ENCODE results near the gene FERMT3. TPM values are rescaled to one million over a fixed set of nuclear protein-coding genes. Genes with fewer than 3 reads are reported as not detected.

The FERMT3 gene
- total RNA-seq, 1 donor from 2014 or later = 230 TPM

DNA sequence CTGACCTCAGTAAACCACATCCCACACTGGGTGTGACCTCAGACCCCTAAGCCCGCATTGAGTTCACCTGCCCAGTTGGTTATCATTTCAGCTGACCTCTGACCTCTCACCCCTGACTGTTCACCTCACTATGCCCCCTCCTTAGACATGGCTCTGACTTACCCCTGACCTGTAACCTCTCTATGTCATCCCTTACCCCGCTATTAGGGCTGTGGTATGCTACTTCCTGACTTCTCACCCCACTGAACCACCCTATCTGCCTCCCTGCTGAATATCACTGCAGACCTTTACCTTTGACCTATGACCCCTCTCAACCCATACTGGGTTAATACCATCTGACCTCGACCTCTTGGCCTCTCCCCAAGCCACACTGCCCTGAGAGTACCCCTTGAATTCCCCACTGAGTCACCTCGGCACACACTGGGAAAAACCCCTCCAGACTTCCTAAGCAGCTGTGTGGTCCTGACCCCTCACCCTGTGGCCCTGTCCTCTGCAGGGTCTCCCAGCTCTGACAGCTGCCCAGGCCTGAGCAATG lies 53.1 kb downstream of the FERMT3 start:
- intact Hi-C loops (cut with micrococcal nuclease) = no loop called here

DNA sequence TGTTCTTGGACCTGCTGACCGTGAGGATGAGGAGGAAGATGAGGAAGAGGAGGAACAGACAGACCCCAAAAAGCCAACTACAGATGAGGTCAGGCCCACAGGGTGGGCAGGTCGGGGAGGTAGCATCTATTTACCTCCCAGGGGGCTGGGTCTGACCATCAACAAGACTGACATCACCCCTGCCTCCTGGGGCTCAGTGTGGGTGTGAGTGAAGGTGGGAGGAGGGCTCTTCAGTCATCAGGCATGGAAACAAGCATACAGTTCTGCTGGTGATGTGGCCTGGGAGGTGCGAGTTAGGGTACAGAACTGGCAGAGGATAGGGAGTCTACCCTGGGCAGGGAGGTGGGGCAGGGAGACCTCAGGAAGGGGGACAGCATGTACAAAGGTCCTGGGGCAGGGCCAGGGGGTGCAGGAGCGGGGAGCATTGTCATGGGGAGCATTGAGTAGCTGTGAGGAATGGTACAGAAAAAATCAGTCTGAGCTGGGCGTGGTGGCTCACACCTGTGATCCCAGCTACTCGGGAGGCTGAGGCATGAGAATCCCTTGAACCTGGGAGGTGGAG lies 53.7 kb downstream of the FERMT3 start:
- intact Hi-C loops (cut with micrococcal nuclease) = no loop called here

DNA sequence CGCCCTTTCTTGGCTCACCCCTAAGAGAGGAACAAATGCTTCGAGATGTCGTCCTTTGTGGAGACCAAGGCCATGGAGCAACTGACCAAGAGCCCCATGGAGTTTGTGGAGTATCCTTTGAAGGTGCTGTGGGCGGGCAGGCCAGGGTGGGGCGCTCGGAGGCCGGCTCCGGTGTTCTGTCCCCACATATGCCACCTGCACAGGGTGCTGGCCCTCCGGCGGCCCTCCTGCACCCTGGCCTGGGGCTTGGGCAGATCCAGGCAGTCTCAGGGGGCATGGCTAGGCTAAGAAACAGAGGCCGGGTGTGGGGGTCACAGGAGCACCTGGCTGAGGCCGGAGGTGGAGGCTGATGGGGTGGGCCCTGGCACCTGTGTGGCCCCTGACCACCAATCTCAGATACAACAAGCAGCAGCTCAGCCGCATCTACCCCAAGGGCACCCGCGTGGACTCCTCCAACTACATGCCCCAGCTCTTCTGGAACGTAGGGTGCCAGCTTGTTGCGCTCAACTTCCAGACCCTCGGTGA lies 55.1 kb downstream of the FERMT3 start:
- intact Hi-C loops (cut with micrococcal nuclease) = no loop called here

DNA sequence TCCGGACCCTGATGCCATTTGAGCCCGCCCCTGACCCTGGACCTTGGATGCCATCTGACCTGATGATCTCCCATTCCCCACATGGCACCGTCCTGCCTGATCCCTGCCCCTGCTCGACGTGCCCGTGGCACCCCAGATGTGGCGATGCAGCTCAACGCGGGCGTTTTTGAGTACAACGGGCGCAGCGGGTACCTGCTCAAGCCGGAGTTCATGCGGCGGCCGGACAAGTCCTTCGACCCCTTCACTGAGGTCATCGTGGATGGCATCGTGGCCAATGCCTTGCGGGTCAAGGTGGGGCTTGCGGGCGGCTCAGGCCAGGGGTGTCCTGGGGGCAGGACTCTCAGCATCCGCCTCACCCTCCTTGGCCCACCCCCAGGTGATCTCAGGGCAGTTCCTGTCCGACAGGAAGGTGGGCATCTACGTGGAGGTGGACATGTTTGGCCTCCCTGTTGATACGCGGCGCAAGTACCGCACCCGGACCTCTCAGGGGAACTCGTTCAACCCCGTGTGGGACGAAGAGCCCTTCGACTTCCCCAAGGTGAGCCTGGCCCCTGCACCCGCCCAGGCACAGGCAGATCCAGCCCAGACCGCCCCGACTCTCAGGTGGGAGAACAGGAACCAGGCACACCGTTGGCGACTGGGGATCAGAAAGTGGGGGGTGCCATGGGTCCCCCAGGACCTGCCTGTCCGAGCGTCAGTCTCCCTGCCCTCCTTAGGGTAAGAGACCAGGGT lies 55.9 kb downstream of the FERMT3 start:
- intact Hi-C loops (cut with micrococcal nuclease) = no loop called here

DNA sequence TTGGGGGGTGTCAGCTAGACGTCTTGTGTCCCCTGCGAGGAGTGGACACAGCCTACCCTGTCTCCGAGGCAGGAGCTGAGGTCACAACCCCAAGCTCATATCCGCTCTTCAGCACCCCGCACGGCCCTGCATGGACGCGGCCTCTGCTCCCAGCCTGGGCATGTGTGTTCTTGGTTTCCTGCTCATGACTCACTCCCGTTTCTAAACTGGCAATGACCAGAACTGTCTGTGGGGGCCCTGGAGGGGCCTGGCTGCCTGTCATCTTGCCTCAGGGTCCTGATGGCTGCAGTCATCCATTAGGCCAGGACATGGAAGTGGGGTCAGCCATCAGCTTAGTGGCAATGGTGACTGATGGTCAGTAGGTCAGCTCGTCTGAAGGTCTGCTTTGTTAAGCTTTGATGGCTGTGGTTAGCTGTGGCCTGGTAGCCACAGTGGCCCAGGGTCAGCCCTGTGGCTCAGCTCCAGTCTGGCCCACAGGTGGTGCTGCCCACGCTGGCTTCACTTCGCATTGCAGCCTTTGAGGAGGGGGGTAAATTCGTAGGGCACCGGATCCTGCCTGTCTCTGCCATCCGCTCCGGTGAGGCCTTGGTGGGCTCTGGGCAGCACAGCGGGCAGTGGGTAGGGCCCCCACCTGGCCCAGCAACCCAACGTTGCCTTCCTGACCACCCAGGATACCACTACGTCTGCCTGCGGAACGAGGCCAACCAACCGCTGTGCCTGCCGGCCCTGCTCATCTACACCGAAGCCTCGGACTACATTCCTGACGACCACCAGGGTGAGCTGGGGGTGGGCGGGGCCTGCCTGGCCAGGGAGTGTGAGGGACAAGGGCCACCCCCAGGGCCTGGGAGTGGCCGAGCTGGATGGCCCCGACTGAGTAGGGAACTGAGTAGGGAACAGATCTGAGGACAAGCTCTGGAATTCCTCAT lies 56.8 kb downstream of the FERMT3 start:
- intact Hi-C loops (cut with micrococcal nuclease) = no loop called here

DNA sequence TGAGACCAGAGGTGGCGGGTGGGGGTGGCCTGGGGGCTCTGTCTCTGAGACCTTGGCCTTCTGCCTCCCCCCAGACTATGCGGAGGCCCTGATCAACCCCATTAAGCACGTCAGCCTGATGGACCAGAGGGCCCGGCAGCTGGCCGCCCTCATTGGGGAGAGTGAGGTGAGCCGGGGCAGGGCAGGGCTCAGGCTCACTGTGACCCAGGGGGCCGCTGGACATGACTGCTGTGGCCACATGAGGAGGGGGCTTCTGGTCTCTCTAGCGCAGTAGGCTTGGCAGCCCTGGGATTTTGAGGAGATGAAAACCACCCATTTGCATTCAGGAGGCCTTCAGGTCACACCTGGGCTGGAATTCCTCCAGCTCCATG lies 57.4 kb downstream of the FERMT3 start:
- intact Hi-C loops (cut with micrococcal nuclease) = no loop called here

DNA sequence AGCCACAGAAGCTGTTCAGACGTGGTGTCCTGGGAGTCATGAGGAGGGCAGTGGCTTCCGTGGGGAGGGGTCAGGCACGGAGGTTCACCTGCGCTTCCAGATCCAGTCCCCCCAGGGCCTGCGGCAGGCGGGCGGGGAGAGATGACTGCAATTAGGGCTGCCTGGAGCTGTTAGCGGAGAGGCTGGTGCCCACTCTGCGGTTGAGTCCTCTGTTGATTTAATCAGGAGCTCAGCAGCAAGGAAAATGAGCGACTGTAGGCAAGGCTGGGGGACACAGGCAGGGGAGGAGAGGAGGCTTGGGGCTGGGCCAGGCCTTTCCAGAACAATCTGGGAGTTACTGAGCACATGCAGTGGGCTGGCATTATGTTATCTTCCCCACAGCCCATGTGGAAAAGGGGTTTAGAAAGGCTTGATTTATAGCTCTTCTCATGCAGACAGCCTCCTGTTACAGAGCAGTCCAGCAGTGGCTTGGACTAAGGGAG lies 57.9 kb downstream of the FERMT3 start:
- intact Hi-C loops (cut with micrococcal nuclease) = no loop called here

DNA sequence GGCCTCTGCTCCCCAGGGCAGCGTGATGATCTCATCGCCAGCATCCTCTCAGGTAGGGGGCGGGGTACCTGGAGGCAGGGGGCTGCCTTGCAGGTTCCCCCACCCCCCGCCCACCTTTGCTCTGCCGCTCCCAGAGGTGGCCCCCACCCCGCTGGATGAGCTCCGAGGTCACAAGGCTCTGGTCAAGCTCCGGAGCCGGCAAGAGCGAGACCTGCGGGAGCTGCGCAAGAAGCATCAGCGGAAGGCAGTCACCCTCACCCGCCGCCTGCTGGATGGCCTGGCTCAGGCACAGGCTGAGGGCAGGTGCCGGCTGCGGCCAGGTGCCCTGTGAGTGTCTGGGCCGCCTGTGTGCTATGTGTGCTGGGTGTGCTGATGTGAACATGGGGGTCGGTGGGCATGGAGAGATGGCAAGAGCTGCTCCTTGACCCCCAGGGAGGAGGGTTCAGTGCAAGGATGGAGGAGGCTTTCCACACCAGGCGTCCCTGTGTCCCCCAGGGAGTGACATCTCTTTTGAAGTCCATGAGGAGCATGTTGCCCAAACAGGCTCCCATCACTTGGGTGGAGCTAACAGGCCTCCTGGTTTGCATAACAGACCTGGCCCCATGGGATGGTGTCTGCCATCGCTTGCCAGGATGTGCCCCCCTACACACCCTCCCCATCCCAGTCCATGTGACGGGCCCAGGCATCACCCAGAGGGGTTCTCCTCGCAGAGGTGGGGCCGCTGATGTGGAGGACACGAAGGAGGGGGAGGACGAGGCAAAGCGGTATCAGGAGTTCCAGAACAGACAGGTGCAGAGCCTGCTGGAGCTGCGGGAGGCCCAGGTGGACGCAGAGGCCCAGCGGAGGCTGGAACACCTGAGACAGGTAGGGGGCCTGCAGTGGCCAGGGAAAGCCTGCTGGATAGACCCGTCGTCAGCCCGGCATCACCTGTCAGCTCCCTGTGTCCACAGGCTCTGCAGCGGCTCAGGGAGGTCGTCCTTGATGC lies 58.9 kb downstream of the FERMT3 start:
- intact Hi-C loops (cut with micrococcal nuclease) = no loop called here

DNA sequence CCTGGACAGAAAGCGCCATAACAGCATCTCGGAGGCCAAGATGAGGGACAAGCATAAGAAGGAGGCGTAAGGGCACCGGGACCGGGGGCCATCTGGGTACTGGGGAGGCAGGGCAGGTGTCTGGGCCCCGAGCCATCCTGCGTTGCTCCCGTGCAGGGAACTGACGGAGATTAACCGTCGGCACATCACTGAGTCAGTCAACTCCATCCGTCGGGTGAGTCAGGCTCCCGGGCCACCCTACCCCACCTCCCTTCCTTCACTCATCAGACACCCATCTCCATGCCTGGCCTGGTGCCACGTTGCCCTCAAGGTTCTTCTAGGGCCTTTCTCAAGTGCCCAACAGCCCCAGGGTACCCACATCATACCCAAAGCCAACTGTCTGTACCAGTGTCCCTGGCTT lies 59.8 kb downstream of the FERMT3 start:
- intact Hi-C loops (cut with micrococcal nuclease) = no loop called here

DNA sequence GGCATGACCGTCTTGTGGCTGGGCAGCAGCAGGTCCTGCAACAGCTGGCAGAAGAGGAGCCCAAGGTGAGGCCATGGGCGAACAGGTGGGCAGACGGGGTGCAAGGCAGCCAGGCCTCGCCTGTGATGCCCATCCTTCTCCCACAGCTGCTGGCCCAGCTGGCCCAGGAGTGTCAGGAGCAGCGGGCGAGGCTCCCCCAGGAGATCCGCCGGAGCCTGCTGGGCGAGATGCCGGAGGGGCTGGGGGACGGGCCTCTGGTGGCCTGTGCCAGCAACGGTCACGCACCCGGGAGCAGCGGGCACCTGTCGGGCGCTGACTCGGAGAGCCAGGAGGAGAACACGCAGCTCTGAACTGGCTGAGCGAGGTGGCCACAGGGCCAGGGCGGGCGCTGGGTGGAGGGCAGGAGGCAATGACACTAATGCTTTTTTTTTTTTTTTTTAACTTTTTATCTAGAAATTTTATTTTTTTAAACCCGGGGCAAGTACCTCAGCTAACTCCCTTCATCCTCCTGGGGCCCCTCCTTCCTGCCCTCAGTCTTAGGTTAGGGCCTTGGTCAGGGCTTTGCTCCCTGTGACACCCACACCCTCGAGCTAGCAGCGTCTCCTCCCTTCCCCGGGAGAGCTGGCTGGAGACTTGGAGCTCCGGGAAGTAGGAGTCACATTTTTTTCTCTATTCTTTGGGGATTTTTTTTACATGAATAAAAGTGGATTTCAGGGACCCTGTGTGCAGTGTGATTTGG lies 60.9 kb downstream of the FERMT3 start:
- intact Hi-C loops (cut with micrococcal nuclease) = no loop called here

DNA sequence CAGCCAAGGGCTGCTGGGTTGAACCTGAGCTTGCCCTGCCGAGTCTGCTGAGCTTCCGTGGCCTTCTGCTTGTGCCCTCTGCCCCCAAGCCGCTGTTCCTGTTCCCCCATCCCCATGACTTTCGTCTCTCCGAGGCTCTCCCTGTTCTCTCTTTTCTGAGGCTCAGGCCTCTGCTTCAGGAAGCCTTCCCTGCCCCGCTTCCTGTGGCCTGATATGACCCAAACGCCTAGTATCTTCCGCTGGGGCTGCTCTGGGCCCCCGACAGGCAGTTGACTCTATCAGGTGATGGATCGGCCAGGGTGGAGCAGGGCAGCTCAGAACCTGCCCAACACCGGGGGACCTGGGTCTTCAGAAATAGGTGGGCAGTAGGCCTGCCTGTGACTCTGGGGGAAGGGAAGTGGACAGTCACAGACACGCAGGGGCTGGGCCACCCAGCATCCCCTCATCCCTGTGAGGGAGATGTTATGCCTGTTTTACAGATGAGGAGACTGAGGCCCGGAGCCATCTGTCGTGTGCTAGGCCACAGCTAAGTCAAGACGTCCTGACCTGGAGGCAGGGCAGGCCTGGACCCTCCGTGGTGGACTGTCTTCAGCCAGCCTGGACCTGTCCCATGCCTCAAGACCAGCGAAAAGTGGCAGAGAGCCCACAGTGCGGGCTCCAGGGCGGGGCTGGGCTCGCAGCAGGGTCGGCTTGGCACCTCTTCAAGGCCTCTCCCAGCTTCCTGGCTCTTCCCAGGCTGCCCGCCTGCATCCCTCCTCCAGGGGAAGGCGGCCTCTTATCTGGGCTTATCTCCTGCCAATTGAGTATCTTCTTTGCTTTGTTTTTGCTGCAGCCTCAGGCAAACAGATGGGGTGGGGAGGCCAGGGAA lies 61.7 kb downstream of the FERMT3 start:
- intact Hi-C loops (cut with micrococcal nuclease) = loop anchor here (2.0 kb wide), 1 partner anchor 73 kb away; the partner anchor contains the start of gene CCDC88B

DNA sequence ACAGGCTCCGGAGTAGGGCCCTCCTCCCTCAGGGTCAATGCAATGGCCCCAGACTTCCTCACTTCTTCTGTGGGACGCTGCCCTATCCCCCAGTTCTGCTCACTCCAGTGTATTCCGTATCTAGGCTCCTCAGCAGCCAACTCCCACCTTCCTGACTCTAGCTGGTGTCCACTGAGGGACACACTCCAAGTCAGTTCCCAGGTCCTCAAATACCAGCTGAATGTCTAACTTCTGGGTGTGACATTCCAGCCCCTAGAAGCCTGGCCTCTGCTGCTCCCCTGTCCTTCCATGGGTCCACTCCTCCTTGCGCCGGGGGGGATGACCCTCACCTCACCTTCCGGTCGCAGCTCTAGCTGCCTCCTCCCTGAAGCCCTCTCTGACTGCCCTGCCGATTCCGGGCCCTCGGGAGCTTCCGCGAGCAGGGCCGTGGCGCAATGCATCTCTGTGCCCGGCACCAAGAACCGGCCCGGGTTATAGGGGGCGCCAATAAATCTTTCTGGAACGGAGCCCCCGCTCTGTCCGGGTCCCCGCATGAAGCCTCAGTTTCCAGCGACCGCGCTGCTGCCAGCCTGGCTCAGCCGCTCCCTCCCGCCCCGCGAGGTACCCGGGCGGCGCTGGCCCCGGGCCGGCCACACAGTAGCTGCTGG lies 62.5 kb downstream of the FERMT3 start:
- intact Hi-C loops (cut with micrococcal nuclease) = loop anchor here (1.0 to 2.0 kb wide), 6 partner anchors 18 to 509 kb away; partner anchors contain the start of genes CCDC88B, DNAJC4, PLCB3 and PPP1R14B

DNA sequence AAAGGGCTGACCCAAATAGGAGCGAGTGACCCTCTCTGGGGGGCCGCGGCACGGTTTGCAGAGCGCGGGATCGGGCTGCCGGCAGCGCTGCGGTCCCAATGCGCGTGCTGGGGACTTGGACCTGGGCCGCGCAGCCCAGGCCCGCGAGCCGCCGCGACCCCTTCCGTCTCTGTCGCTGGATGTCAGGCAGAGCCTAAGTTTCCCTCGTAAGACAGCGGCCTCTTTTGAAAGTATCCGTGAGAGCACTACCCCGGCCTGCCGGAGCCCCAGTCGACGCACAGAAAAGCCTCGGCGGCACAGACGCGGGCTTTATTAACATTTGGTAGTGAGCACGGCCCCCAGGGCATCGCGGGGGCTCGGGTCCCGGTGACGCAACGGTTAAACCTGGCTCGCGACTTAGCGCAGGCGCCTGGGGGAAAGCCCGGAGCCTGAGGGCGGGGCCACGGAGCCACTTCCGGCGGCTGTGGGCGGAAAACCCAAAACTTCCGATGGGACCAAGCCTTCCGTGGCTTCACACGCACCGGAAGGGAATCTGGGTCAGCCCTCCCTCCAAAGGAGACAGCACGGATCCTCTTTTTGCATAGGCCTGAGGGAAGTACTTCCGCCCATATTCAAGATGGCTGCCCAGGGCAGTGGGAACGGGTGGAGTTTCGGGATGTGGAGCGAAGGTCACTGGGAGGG lies 63.2 kb downstream of the FERMT3 start:
- intact Hi-C loops (cut with micrococcal nuclease) = loop anchor here (1.0 to 2.0 kb wide), 14 partner anchors 16 to 648 kb away; partner anchors contain the start of genes ATG2A, CCDC88B, DNAJC4 and ESRRA

Measured in T-helper 1 cell treated with Interleukin-12 subunit alpha and Interleukin-12 subunit beta and Interleukin-4 antibody, amounts not matched to agents 30 ng/mL and 1 ng/mL, for 36 hours (primary cell).